Measurements from ENCODE around the gene ADARB2.
"Not testable (repeated sequence)": the region's sequence is repeated elsewhere in the genome, so short reads cannot be mapped to it uniquely, and the experiment has no call there.

The ADARB2 gene

GRCh38 chr10:1423676-1424253 lies 313.6 kb downstream of the ADARB2 start:
- DNase-seq (ENCODE audit: low read depth), result no peak

DNA sequence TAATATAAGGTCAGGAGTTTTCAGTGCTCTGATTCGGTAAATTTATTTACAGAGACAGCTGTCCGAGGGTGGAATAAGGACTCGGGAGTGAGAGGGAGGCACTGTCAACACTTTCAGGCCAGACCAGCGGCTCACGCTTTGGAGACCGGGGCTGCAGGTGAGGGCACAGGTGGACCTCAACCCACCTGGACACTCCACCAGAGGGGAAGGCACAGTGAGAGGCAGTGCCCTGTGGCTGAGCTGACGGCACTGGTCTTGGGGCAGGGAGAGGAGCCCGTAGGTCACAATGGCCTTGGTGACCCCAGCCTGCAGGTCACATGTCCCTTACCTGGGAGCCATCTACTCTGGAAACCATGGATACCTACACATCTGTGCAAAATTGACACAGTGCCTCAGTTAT lies 315.1 kb downstream of the ADARB2 start:
- DNase-seq (ENCODE audit: low read depth), result no peak

DNA sequence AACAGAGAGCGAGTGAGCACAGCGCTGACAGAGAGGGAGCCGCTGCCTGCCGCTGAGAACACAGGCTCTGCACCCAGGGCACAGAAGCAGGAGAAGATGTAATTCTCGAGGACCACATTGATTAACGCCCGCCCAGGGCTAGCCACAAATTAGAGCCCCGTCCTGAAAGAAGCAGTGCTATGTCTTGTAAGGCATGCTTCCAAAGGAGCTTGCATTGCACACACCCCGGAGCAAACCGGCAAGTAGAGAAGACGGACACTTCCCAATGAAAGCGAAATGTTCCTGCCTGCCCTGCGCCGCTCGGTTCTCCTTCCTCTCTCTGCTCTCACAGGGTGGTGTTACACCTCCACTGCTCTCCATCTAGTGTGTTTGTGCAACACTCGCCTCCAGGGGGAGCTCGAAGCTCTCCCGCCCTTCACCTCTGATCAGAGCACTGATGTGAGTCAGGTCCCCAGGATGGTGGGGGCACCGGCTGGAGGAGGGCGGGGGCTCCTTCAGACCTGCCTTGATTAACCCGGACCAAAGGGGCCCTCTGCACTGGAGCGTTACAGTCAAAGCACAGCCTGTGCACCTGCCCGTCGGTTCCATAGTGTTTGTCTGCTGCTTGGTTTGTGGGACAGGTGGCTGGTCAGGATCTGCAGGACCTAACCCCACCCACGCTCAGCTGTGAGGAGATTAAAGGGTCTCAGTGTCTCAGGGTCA lies 316.5 kb downstream of the ADARB2 start:
- peak; percentile 47 for DNase-seq (ENCODE audit: low read depth)

DNA sequence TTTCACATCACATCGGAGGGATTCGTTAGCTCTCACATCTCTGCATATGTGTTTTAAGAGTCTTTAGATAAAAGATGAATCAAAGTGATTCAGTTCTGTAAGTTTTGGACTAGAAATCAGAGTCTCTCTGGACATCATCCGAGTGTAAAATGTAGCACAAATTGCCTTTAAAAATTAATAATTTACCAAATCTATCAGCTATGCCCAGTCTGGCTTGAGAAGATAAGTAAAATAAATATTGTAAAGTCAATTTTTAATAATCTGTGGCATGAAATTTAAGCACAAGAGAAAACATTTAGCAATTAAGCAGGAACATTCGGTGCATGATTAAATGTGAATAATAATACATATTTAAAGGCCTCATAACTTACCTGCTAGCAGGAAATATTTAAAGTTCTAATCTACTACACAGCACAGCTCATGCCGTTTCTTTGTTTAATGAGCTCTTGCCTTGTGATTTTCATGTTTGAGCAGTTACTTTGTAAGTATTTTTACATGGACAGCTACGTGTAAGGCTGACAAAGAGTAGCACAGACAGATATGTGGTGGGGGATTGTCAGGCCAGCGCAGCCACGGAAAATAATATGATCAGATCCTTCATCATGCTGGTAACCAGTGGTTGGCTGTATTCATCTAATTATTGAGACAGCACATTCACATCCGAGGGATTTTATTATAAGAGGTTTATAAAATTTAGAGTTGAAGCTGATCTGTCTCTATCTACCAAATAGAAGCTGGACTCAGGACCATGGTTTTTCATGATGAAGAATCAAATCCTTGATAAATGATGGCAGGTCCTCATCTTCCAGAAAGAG lies 317.3 kb downstream of the ADARB2 start:
- DNase-seq (ENCODE audit: low read depth), result no peak

DNA sequence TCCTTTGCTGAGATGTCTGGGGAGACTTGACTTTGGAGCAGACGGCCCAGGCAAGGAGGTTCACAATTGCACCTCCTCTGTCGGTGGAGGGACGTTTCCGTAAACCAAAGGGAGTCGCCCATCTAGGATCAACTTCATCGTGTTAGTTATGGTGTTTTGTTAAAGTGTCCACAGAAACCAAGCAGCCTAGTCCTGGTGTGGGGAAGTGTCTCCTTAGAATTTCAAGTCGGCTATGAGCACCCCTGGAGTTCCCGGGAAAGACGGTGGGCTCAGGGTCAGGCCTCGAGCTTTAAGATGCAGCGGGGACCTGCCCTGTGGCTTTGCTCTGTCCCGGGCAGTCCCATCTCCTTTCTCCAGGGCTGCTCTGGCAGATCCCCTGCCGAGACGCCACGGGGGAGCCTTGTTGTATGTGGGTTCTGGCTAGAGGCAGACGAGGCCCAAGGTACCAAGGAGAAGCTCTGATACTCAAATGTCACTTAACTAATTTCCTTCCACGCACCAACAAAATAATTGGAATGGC lies 319.2 kb downstream of the ADARB2 start:
- no peak for DNase-seq (ENCODE audit: low read depth)

DNA sequence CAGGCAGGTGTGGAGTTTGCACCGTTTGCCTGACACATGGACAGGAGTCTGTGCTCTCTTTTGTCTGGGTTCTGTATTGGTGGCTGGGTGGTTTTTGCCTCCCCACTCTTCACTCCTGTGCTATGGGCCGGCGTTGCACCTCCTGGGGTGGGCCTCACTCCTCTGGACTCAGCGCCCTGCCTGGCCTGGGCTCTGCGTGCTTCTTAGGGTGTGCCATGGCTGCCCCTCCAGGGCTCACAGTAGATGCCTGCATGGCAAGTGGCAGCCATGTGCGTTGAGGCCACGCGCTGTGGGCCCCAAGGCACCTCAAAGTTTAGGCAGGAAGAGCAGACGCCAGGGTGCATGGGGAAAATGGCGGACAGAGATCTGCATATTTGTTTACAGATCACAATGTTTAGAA lies 319.8 kb downstream of the ADARB2 start:
- no peak for DNase-seq (ENCODE audit: low read depth)

DNA sequence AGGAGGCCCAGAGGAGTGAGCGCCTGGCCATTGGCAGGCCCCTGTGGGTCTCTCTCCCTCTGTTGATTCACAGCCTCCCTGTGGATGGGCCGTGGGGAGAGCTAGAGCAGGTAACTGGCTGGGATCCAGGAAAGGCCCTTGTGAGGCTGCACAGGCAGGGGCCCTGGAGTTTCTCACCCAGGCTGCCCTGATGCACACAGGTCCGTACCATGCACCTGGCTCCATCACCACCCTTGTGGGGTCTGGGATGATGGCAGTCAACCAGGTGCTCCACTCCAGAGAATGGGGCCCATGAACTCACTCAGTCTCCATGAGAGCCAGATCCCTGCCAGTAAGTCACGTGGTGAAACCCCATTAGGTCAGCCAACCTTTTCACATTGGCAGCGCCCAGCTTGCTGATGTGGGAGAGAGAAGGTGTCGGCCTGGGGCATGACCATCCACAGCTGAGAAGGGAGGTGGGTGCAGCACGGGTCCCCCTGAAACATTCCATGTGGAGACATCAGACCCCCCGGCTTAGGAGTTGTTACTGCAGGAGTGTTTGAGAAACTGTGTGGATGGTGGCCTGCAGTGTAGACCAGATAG lies 320.8 kb downstream of the ADARB2 start:
- DNase-seq (ENCODE audit: low read depth), result no peak

DNA sequence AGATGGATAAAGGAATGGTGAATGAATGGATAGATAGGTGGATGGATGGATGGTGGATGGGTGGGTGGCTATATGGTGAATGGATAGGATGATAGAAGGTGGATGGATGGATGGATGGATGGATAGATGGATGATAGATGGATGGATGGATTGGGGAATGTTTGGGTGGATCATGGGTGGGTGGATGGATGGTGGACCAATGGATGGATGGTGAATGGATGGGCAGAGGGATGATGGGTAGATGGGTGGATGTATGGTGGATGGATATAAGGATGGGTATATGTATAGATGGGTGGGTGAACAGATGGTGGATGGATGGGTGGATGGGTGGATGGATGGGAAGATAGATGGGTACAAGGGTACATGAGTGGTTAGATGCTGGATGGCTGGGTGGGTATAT lies 322.4 kb downstream of the ADARB2 start:
- no peak for DNase-seq (ENCODE audit: low read depth)

DNA sequence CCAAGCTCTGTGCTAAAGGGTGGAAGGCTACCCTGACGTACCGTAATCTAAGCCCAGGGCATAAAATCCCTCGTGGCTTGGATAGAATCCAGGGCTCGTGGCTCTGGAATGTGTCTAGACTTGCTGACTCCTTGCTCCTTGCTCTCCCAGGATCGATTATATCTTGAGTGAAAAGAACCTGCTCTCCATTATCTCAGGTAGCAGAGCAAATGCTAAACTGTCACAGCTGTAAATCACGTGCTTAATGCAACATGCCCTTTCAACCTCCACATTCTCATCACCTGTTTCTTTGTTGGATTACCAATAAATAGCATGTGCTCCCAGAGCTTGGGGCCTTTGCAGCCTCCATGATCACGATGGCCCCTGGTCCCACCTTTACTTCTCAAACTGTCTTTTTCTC lies 323.0 kb downstream of the ADARB2 start:
- DNase-seq (ENCODE audit: low read depth), result not testable (repeated sequence)

GRCh38 chr10:1413823-1414222 lies 323.5 kb downstream of the ADARB2 start:
- no peak for DNase-seq (ENCODE audit: low read depth)

DNA sequence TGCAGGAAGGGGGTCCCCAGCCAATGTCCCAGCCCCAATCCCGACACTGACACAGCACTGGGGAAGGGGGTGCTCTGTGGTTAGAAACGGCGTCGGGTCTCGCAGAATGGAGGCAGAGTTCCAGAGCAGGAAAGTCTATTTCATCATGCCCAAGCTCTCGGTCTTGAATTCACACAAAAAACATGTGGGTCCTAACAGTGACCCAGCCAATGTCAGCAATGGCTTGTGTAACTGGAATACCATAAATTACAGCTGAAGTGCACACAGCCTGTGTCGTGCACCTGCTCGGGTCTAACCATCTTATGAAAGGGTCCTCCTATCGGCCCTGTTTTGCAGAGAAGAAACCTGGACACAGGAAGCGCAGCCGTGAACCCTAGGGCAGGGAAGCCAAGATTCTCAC lies 324.1 kb downstream of the ADARB2 start:
- DNase-seq (ENCODE audit: low read depth), result no peak

DNA sequence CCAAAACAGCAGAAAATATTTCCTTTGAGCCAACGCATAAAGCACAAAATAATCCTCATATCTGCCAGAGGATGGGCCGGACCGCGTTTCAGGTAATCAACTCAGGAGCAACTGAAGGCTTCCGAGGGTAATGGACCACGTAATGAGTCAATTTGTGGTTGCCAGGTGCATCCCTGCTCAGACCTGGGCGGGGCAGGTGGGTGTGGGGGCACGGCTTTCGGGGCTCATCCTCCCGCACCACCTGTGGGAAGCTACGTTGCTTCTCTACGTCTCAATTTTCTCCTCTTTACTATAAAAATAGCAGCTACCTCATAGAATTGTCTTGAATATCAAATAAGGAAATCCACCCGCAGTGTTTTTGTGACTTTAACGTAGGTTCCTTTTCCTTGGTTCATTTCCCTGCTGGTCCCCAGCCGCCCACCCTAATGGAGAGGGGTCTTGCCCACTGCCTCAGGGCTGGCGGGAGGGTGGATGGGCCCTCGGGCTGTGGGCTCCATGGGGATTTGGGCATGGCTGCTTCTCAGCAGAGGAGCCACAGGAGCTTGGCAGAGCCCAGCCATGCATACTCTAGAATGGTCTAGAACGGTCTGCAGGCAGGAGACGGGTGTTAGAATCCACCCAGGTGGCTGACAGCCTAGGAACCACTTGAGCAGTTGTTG lies 324.7 kb downstream of the ADARB2 start:
- DNase-seq (ENCODE audit: low read depth), result no peak

GRCh38 chr10:1411956-1412355 lies 325.4 kb downstream of the ADARB2 start:
- no peak for DNase-seq (ENCODE audit: low read depth)

GRCh38 chr10:1411451-1411850 lies 325.9 kb downstream of the ADARB2 start:
- DNase-seq (ENCODE audit: low read depth), result no peak

DNA sequence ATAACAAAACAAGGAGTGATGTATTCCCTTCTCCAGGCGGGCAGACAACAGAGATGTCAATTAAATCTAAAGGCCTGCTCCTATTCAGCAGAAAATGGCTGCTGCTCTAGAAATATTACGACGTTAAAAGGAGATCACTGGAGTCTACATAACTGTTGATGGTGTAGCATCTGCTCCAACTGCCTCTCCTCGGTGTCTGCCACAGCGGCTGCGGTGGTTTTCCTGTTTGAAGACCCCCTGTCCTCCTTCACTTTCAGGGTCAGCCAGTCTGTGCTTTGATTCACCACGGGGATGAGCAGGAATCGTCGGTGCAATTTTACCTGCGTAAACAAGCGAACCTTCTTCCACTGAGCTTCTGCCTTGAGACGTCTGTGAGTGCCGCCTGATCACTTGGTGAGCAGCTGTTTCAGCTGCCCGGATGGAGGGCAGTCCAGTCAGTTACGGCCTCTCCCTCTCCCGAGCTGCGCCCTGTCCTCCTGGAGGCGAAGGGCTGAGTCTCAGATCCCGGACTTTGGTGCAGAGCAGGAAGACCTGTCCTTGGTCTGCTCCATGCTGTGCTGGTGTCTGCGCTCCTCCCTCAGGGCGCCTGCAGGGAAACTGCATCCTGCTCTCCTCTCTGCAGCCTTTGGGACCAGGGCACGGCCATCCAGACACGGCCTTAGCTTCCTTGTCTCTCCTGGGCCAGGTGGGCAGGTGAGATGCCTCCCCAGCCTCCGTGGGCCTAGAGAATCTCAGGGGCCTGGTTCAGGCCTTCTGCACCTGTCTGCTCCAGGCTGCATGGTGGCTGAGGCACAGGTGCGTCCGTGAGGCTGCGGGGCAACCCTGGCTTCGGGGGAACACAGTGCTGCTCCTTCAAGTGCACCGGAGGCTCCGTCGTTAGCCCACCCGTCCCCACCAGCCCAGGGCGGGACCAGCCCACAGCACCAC lies 326.6 kb downstream of the ADARB2 start:
- DNase-seq (ENCODE audit: low read depth), result no peak

DNA sequence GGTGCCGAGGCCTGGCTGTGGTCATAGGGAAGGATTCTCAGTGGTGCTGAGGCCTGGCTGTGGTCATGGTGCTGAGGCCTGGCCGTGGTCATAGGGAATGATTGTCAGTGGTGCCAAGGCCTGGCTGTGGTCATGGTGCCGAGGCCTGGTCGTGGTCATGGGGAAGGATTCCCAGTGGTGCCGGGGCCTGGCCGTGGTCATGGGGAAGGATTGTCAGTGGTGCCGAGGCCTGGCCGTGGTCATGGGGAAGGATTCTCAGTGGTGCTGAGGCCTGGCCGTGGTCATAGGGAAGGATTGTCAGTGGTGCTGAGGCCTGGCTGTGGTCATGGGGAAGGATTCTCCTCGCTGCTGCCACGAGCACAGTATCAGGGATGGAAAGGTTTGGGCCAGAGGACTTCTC lies 327.3 kb downstream of the ADARB2 start:
- DNase-seq (ENCODE audit: low read depth), result no peak

DNA sequence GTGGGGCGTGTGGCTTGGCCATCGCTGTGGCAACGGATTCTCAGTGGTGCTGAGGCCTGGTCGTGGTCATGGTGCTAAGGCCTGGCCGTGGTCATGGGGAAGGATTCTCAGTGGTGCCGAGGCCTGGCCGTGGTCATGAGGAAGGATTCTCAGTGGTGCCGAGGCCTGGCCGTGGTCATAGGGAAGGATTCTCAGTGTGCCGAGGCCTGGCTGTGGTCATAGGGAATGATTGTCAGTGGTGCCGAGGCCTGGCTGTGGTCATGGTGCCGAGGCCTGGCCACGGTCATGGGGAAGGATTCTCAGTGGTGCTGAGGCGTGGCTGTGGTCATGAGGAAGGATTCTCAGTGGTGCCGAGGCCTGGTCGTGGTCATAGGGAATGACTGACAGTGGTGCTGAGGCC lies 327.9 kb downstream of the ADARB2 start:
- DNase-seq (ENCODE audit: low read depth), result no peak

DNA sequence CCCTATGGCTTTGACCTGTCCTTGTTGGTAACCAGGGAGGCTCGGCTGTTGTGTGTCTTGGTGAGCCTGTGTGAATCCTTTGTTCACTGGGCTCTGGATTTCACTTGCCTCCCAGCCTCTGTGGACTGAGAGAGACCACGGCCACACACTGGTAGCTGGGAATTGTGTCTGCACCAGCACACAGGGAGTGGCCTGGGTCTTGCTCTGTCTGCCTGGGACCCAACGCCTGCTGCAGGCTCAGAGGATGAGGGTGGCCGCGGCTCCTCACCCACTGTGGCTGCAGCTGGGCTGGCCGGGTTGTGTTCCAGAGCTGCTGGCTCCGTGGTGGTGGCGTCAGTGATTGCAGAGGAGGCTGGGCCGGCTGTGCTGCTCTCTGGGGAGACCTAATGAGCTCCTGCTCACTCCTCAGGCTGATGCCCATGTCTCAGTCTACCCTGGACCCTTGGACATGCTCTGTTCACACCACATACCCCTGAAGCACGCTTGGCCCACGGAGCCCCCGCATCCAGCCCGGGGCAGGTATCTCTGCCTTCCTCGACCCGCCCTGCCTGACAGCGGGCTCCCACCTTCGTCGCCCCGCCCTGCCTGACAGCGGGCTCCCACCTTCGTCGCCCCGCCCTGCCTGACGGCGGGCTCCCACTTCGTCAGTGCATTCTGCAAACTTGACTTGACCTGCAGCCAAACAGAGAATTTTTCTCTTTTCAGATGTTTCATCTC lies 328.5 kb downstream of the ADARB2 start:
- no peak for DNase-seq (ENCODE audit: low read depth)

DNA sequence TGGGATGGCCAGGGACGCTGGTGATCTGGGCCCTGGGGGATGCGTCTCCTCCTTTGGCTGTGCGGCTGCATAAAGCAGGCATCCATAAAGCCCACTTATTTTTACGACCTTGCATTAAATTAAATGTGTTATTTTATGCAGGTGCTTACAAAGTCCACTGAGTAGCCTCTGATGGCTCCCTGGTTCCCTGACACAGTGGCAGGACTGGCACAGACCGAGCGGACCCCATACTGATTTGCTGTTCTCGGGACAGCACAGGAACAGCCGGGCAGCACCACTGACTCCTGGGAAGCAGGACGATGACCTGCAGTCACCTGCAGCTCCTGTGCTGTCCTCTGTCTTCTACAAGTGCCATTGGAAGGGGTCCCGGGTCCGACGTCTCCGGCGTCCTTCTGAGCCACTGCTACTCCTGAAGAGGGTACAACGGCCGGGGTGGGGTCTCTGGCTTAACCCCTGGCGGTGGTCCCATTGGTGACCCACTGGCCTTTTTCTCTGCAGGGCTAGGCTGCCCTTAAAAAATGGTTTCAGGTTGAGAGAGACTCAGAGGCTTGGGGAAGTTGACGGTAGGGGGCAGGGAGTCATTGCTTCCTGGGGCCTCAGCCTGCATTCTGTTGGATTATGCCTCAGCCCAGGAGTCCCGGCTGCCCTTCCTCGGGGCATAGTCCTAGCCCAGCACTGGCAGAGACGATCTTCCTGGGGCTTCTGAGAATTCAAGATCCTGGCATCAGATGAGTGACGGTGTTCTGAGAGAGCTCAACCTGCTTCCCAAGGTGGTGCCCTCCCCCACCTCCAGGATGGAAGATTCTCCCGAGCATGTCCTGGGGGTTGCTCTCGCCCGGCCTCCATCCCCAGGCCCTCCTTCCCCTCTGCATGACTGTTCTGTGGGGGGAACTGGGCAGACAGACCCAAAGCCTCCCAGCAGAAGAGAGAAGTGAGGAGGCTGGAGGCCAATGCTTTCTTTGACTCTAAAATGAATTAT lies 330.1 kb downstream of the ADARB2 start:
- DNase-seq (ENCODE audit: low read depth), result no peak

Measured in stimulated activated CD8-positive, alpha-beta memory T cell treated with anti-CD3 and anti-CD28 coated beads, Interleukin-7, amount 100 ng/mL, for 24 hours (primary cell).